ENCODE data around the gene ST13.
"Not testable (repeated sequence)": the region's sequence is repeated elsewhere in the genome, so short reads cannot be mapped to it uniquely, and the experiment has no call there.

ST13 gene

GRCh38 chr22:40855979-40856512 is 393 bp downstream of the ST13 start:
- TF ChIP-seq CTCF (IDR thresholded peaks at IDR 0.05; ENCODE audit: insufficient read depth, low read length, poor library complexity, severe bottlenecking) = no peak
- H3K36me3 ChIP-seq (ENCODE audit: control insufficient read depth, insufficient read depth, low read length) = no peaks in the 10 kb centered on the region; the same call in 1 of the 2 replicates
- H3K27me3 ChIP-seq (replicated peaks; ENCODE audit: control insufficient read depth, insufficient read depth, low read length) = no peaks in the 10 kb centered on the region
- H3K4me3 ChIP-seq (replicated peaks; ENCODE audit: low read depth, low read length) = peak overlapping the region; percentile 99
- DNase-seq (ENCODE audit: extremely low read depth, insufficient read length) = peak; percentile 61

GRCh38 chr22:40855071-40855978 is 1.1 kb downstream of the ST13 start:
- Histone ChIP-seq H3K36me3 (ENCODE audit: control insufficient read depth, insufficient read depth, low read length) (no peaks in the 10 kb centered on the region), H3K27me3 (replicated peaks; ENCODE audit: control insufficient read depth, insufficient read depth, low read length) (no peaks in the 10 kb centered on the region), H3K4me3 (replicated peaks; ENCODE audit: low read depth, low read length) (peak overlapping the region; percentile 99)
- peak; percentile 7 for DNase-seq (ENCODE audit: extremely low read depth, insufficient read length)
- no peak for TF ChIP-seq CTCF (IDR thresholded peaks at IDR 0.05; ENCODE audit: insufficient read depth, low read length, poor library complexity, severe bottlenecking)

DNA sequence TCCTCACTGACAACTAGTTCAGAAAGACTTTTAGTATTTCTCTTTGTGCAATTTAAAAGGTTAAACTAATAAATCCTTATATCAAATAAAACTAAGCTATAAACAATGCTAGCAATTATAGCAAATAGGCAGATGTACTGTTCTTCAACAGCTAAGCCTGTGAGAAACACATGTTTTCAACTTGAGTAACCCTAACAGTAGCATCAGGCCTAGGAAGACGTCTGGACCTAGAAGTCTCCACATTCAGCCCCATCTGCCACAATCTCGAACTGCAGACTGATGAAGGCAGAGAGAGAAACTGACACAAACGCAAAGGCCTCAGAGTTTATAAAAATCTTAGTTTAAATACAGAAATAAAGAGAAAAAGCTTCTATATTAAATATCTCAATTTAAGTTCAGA is 2.5 kb downstream of the ST13 start:
- TF ChIP-seq CTCF (IDR thresholded peaks at IDR 0.05; ENCODE audit: insufficient read depth, low read length, poor library complexity, severe bottlenecking) = no peak
- Histone ChIP-seq H3K4me3 (replicated peaks; ENCODE audit: low read depth, low read length) (no peak overlapping the region; the same call in 1 of the 2 replicates), H3K36me3 (ENCODE audit: control insufficient read depth, insufficient read depth, low read length) (no peaks in the 10 kb centered on the region; the same call in 1 of the 2 replicates), H3K27me3 (replicated peaks; ENCODE audit: control insufficient read depth, insufficient read depth, low read length) (no peaks in the 10 kb centered on the region)
- DNase-seq (ENCODE audit: extremely low read depth, insufficient read length) = no peak

GRCh38 chr22:40853333-40853732 is 3.1 kb downstream of the ST13 start:
- no peak for DNase-seq (ENCODE audit: extremely low read depth, insufficient read length)
- H3K27me3 ChIP-seq (replicated peaks; ENCODE audit: control insufficient read depth, insufficient read depth, low read length) = no peaks in the 10 kb centered on the region
- no peak for TF ChIP-seq CTCF (IDR thresholded peaks at IDR 0.05; ENCODE audit: insufficient read depth, low read length, poor library complexity, severe bottlenecking)
- H3K36me3 ChIP-seq (ENCODE audit: control insufficient read depth, insufficient read depth, low read length) = no peaks in the 10 kb centered on the region; the same call in 1 of the 2 replicates
- H3K4me3 ChIP-seq (replicated peaks; ENCODE audit: low read depth, low read length) = no peak overlapping the region

DNA sequence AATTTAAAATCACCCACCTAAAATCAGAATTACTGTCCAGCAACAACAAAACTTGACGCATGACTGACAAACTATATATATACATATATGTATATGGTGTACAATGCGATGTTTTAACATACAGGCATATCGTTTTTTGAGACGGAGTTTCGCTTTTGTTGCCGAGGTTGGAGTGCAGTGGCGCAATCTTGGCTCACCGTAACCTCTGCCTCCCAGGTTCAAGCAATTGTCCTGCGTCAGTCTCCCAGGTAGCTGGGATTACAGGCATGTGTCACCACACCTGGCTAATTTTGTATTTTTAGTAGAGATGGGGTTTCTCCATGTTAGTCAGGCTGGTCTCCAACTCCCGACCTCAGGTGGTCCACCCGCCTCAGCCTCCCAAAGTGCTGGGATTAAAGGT is 10.6 kb downstream of the ST13 start:
- not testable (repeated sequence) for H3K4me3 ChIP-seq (replicated peaks; ENCODE audit: low read depth, low read length); H3K36me3 ChIP-seq (ENCODE audit: control insufficient read depth, insufficient read depth, low read length); DNase-seq (ENCODE audit: extremely low read depth, insufficient read length); H3K27me3 ChIP-seq (replicated peaks; ENCODE audit: control insufficient read depth, insufficient read depth, low read length)

DNA sequence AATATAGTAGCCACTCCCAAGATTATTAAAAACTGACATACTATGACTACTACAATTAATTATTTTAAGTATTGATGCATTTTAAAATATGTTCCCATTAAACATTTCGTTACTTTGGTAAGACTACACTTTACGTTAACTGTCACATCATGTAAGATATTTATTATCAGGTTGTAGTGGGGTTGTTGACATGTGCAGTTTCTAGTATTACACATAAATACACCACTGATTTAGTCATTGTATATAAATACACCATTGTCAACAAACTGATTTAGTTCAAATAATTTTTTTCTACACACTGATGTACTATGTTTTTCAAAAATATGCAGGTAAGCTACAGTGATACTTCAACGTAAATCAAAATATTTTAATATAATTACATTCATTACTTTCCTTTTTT is 11.5 kb downstream of the ST13 start:
- no peak overlapping the region for H3K4me3 ChIP-seq (replicated peaks; ENCODE audit: low read depth, low read length)
- H3K36me3 ChIP-seq (ENCODE audit: control insufficient read depth, insufficient read depth, low read length) = peaks cover 6% of the 10 kb centered on the region
- no peak for DNase-seq (ENCODE audit: extremely low read depth, insufficient read length)
- no peaks in the 10 kb centered on the region for H3K27me3 ChIP-seq (replicated peaks; ENCODE audit: control insufficient read depth, insufficient read depth, low read length)
- TF ChIP-seq CTCF (IDR thresholded peaks at IDR 0.05; ENCODE audit: insufficient read depth, low read length, poor library complexity, severe bottlenecking) = no peak
